Testis (tissue), 2 donors: Measurements from ENCODE around the gene GPR26.

Experiments
- CTCF ChIP-seq, 3 experiments: fragments of 450-650 bp in 2 of 3; fragments of 200-600 bp in 1 of 3; sonication (generic) in 1 of 3; IDR thresholded peaks; one replicate each; pipeline ENCODE4 v1.5.1; 2016 to 2019; ENCODE audit warnings: antibody characterized with exemption in 3 of 3, mild to moderate bottlenecking in 2 of 3, moderate library complexity in 1 of 3
- POLR2A ChIP-seq: fragments of 450-650 bp; IDR thresholded peaks from one replicate; pipeline ENCODE4 v1.6.1; 2017; ENCODE audit warnings: antibody characterized with exemption, mild to moderate bottlenecking, moderate library complexity

- no peak for TF ChIP-seq CTCF (IDR thresholded peaks at IDR 0.05)
- no peak for TF ChIP-seq POLR2A
Measured at GRCh38 chr10:123645016-123645415, 21.1 kb upstream of the GPR26 start.
